HEK293 (cell line): ENCODE data around the gene STAG3.

Experiments
- CTCF ChIP-seq: fragments of 450-650 bp; formaldehyde crosslinking; IDR thresholded peaks from 2 replicates; pipeline ENCODE4 v1.5.1; 2016; ENCODE audit warnings: missing biosample characterization, missing genetic modification characterization
- ZNF423 ChIP-seq: fragments of 450-650 bp; formaldehyde crosslinking; IDR thresholded peaks from 2 replicates; pipeline ENCODE4 v1.5.1; 2016; ENCODE audit warnings: missing biosample characterization, missing genetic modification characterization

GRCh38 chr7:100209493-100209892 is 31.8 kb downstream of the STAG3 start:
- TF ChIP-seq CTCF = no peak
- TF ChIP-seq ZNF423 (tag by site-specific recombination) = no peak
